Fibroblast of lung (primary cell): ENCODE results near the gene TMC2. TPM values are rescaled to one million over a fixed set of nuclear protein-coding genes. Genes with fewer than 3 reads are reported as not detected.

Experiments
- DNase-seq, 2 donors: peaks; one replicate each; pipeline versions ENCODE4 v3.0.0 to v3.0.0-alpha.2; 2010; ENCODE audit warnings: low read depth in 2 of 2
- H2AFZ ChIP-seq: 2 replicates; pipeline ENCODE4 v1.5.1; 2012; ENCODE audit warnings: low read length, control low read depth, inconsistent platforms
- H3K27ac ChIP-seq: 2 replicates; pipeline ENCODE4 v1.5.1; 2011; ENCODE audit warnings: low read length, control low read depth; ENCODE audit not compliant: insufficient read depth
- H3K27me3 ChIP-seq: 2 replicates; pipeline ENCODE4 v1.5.1; 2011; ENCODE audit warnings: mild to moderate bottlenecking, low read length; ENCODE audit not compliant: control insufficient read depth, insufficient read depth
- H3K36me3 ChIP-seq: 2 replicates; pipeline ENCODE4 v1.5.1; 2011; ENCODE audit warnings: low read length; ENCODE audit not compliant: control insufficient read depth, insufficient read depth
- H3K4me1 ChIP-seq: 2 replicates; pipeline ENCODE4 v1.5.1; 2011; ENCODE audit warnings: low read length; ENCODE audit not compliant: control insufficient read depth, insufficient read depth; ENCODE audit errors: extremely low read depth
- H3K4me2 ChIP-seq: 2 replicates; pipeline ENCODE4 v1.5.1; 2011; ENCODE audit warnings: low read length, control low read depth; ENCODE audit not compliant: insufficient read depth; ENCODE audit errors: extremely low read depth
- H3K4me3 ChIP-seq, 4 experiments: fragments of 200-600 bp in 1 of 4; sonication (generic) in 1 of 4; replicated peaks in 1 of 4; 2 replicates each; pipeline ENCODE4 v1.5.1; 2011 to 2016; ENCODE audit warnings: low read length in 4 of 4, low read depth in 3 of 4, mild to moderate bottlenecking in 3 of 4, control low read depth in 2 of 4, inconsistent platforms in 1 of 4, mixed read lengths in 1 of 4; ENCODE audit not compliant: insufficient read depth in 1 of 4; ENCODE audit errors: control extremely low read depth in 1 of 4
- H3K79me2 ChIP-seq: 2 replicates; pipeline ENCODE4 v1.5.1; 2012; ENCODE audit warnings: mild to moderate bottlenecking, low read length, inconsistent platforms; ENCODE audit not compliant: control insufficient read depth, insufficient read depth
- H3K9ac ChIP-seq: 2 replicates; pipeline ENCODE4 v1.5.1; 2011; ENCODE audit warnings: mild to moderate bottlenecking, low read length, control low read depth; ENCODE audit not compliant: insufficient read depth
- H3K9me3 ChIP-seq: 2 replicates; pipeline ENCODE4 v1.5.1; 2012; ENCODE audit warnings: low read depth, low read length; ENCODE audit not compliant: control insufficient read depth, insufficient read depth
- H4K20me1 ChIP-seq: 2 replicates; pipeline ENCODE4 v1.5.1; 2011; ENCODE audit warnings: low read length; ENCODE audit not compliant: control insufficient read depth, insufficient read depth; ENCODE audit errors: extremely low read depth
- CTCF ChIP-seq, 2 donors: IDR thresholded peaks in 1 of 2; conservative IDR thresholded peaks in 1 of 2; 1 replicate in 1 of 2; 2 replicates in 1 of 2; pipeline ENCODE4 v1.5.1; 2011 to 2012; ENCODE audit warnings: low read length in 2 of 2, control low read depth in 1 of 2, inconsistent platforms in 1 of 2, low read depth in 1 of 2, mild to moderate bottlenecking in 1 of 2
- EZH2 ChIP-seq: IDR thresholded peaks from 2 replicates; pipeline ENCODE4 v1.5.1; 2012; ENCODE audit warnings: low read length, control low read depth, mild to moderate bottlenecking; ENCODE audit errors: missing control alignments
- polyA plus RNA-seq, 2 donors: library from polyadenylated mRNA; depleted of rRNA in 1 of 2; stranded (reverse) in 1 of 2; unstranded in 1 of 2; fragments of >200 nt; gene quantifications; 2 replicates each; pipeline ENCODE4 v1.2.1, GENCODE V29; 2011 to 2012; ENCODE audit warnings: missing spikeins in 1 of 2
- total RNA-seq: library from RNA; depleted of rRNA; stranded (reverse); fragments of >200 nt; gene quantifications from 2 replicates; pipeline ENCODE4 v1.2.1, GENCODE V29; 2014

The TMC2 gene
- total and polyA plus RNA-seq, 2 donors (not counting 1 experiment from before 2014, with no cell fraction given), result under 0.01 TPM; not detected in 1

GRCh38 chr20:2516399-2516798 lies 20.0 kb upstream of the TMC2 start:
- Histone ChIP-seq H3K9ac (no peak overlapping the region), H3K9me3 (no peaks in the 10 kb centered on the region), H3K27ac (no peak overlapping the region), H3K4me1 (peaks cover 7% of the 10 kb centered on the region), H3K36me3 (no peaks in the 10 kb centered on the region), H4K20me1 (no peaks in the 10 kb centered on the region), H3K79me2 (no peaks in the 10 kb centered on the region), H3K4me2 (no peak overlapping the region), H2AFZ (no peak overlapping the region), H3K4me3 (no peak overlapping the region), H3K27me3 (no peaks in the 10 kb centered on the region)
- TF ChIP-seq EZH2 (no peak), CTCF (conservative IDR thresholded peaks at IDR 0.05 in 1 of 2, IDR thresholded peaks at IDR 0.05 in 1 of 2; ENCODE audit: low read depth in 1 of 2, low read length in 2 of 2) (no peak)
- DNase-seq, result no peak

- no peak overlapping the region for H3K9ac ChIP-seq
- no peaks in the 10 kb centered on the region for H4K20me1 ChIP-seq
- H3K27me3 ChIP-seq, result no peaks in the 10 kb centered on the region
- no peaks in the 10 kb centered on the region for H3K36me3 ChIP-seq
- H3K79me2 ChIP-seq, result no peaks in the 10 kb centered on the region
- H3K4me1 ChIP-seq, result peaks cover 7% of the 10 kb centered on the region
- H3K9me3 ChIP-seq, result no peaks in the 10 kb centered on the region
- DNase-seq, result no peak
- no peak overlapping the region for H3K4me2 ChIP-seq
- TF ChIP-seq EZH2 (no peak), CTCF (conservative IDR thresholded peaks at IDR 0.05 in 1 of 2, IDR thresholded peaks at IDR 0.05 in 1 of 2; ENCODE audit: low read depth in 1 of 2, low read length in 2 of 2) (no peak)
- H3K27ac ChIP-seq, result no peak overlapping the region
- H3K4me3 ChIP-seq, result no peak overlapping the region
- no peak overlapping the region for H2AFZ ChIP-seq
Measured at GRCh38 chr20:2518096-2518495, 18.3 kb upstream of the TMC2 start.

GRCh38 chr20:2518558-2518957 lies 17.8 kb upstream of the TMC2 start:
- Histone ChIP-seq H3K36me3 (no peaks in the 10 kb centered on the region), H3K4me1 (peaks cover 7% of the 10 kb centered on the region), H3K4me2 (no peak overlapping the region), H3K4me3 (no peak overlapping the region), H3K79me2 (no peaks in the 10 kb centered on the region), H4K20me1 (no peaks in the 10 kb centered on the region), H2AFZ (no peak overlapping the region), H3K27ac (no peak overlapping the region), H3K27me3 (no peaks in the 10 kb centered on the region), H3K9ac (no peak overlapping the region), H3K9me3 (no peaks in the 10 kb centered on the region)
- TF ChIP-seq EZH2, result no peak
- no peak for TF ChIP-seq CTCF (conservative IDR thresholded peaks at IDR 0.05 in 1 of 2, IDR thresholded peaks at IDR 0.05 in 1 of 2; ENCODE audit: low read depth in 1 of 2, low read length in 2 of 2)
- DNase-seq, result no peak
